22Rv1 (cell line): Measurements from ENCODE around the gene UCN.
"Not testable (repeated sequence)": the region's sequence is repeated elsewhere in the genome, so short reads cannot be mapped to it uniquely, and the experiment has no call there.

ENCODE experiments used
- H3K27ac ChIP-seq: fragments of 450-650 bp; 2 replicates; pipeline ENCODE4 v1.5.1; 2017
- ZFX ChIP-seq: fragments of 450-650 bp; IDR thresholded peaks from 2 replicates; pipeline ENCODE4 v1.6.1; 2017; ENCODE audit warnings: antibody characterized with exemption, borderline replicate concordance
- TF ChIP-seq, protein P1 (sequence below): fragments of 450-650 bp; IDR thresholded peaks from 2 replicates; pipeline ENCODE4 v1.5.1; 2017; ENCODE audit warnings: mild to moderate bottlenecking

The UCN gene

DNA sequence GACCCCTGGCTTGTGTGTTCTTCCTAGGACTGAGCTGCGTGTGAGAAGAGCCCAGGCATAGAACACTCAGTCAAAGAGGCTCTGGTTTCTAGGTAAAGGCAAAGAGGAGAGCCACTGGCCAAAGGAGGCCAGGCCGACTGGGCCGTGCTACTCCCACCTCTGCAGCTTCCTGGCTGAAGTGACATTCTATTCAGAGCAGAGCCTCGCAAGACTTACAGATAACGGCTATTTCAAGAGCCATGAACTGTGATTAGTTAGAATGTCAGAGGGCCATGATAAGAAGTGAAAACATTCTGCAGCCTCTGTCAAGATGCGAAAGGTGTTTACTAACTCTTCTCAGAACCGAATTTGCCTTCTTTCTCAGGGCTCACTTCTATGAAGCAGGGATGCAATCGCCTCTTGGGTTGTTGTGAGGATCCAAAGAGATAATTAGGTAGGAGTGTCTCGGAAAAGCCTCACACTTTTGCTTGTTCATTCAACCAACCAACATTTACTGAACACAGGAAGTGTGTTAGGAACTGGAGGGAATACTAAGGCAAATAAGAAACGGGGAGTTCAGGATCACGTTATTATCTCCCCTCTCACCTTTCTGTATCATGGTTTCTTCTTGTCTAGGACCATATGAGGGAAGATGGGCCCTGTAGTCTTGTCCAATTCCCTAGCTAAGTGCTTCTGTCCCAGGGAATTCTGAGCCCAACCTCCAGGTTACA, 36.5 kb downstream of the UCN start:
- no peak overlapping the region for H3K27ac ChIP-seq
- TF ChIP-seq, protein P1, sequence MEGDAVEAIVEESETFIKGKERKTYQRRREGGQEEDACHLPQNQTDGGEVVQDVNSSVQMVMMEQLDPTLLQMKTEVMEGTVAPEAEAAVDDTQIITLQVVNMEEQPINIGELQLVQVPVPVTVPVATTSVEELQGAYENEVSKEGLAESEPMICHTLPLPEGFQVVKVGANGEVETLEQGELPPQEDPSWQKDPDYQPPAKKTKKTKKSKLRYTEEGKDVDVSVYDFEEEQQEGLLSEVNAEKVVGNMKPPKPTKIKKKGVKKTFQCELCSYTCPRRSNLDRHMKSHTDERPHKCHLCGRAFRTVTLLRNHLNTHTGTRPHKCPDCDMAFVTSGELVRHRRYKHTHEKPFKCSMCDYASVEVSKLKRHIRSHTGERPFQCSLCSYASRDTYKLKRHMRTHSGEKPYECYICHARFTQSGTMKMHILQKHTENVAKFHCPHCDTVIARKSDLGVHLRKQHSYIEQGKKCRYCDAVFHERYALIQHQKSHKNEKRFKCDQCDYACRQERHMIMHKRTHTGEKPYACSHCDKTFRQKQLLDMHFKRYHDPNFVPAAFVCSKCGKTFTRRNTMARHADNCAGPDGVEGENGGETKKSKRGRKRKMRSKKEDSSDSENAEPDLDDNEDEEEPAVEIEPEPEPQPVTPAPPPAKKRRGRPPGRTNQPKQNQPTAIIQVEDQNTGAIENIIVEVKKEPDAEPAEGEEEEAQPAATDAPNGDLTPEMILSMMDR = no peak
- no peak for TF ChIP-seq ZFX

DNA sequence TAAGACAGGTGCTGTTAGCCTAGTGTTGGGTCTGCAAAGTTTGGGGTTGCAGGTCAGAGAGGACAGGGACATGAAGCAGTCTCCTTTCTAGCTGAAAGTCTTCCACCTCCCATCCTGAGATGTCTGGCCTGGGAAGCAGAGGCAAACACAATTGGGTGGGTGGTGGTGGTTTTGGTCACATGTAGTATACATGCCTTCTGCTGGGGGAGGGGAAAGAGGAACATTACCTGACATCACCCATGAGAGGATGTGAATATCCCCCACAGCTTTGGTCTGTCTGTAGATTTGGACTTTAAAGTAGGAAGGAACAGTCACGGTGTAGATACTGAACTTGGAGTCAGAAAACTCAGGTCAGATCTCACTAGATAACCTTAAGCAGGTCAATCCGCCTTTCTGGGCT, 37.6 kb downstream of the UCN start:
- no peak for TF ChIP-seq ZFX
- TF ChIP-seq, protein P1 = no peak
- no peak overlapping the region for H3K27ac ChIP-seq

DNA sequence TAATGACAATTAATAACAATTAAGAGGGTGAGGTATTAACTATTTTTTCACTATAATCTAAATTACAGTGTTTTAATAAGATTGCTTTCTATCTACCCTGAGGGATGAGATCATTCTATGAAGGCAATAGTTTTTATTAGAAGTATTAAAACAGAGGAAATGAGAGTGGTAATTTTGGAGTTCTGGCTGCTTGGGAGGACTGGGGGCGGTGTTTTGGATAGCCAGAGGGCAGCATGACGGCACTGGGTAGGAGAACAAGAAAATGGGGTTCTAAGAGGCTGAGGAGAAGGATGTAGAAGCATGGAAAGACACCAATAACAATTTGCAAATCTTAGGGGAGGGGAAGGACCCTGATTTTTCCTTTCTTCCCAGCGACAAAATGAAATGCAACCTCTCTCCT, 38.1 kb downstream of the UCN start:
- H3K27ac ChIP-seq = no peak overlapping the region
- no peak for TF ChIP-seq ZFX
- TF ChIP-seq, protein P1 = no peak

DNA sequence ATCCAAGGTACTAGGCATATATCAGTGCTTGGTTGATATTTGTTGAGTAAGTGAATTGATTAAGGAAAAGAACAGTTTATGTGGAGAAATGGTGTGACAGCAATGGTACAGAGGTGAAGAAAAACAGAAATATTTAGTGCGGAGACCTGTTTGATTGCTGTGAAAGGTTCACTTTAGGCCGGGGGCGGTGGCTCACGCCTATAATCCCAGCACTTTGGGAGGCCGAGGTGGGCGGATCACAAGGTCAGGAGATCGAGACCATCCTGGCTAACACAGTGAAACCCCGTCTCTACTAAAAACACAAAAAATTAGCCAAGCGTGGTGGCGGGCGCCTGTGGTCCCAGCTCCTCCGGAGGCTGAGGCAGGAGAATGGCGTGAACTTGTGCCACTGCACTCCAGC, 39.9 kb downstream of the UCN start:
- not testable (repeated sequence) for H3K27ac ChIP-seq

DNA sequence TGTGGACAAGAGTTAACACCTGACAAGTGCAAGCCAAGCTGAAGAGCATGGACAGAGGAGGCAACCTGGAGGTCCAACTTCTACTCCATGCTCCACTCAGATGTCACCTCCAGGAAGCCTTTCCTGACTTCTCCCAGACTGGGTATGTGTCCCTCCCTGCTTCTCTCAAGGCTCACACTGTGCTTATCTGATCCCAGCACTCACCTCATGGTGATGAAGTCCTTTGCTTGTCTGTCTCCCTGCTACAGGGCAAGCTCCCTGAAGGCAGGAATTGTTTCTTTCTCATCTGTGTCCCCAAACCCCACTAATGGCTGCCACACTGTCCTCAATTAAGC, 42.7 kb downstream of the UCN start:
- no peak overlapping the region for H3K27ac ChIP-seq
- TF ChIP-seq, protein P1 = no peak
- TF ChIP-seq ZFX = no peak

DNA sequence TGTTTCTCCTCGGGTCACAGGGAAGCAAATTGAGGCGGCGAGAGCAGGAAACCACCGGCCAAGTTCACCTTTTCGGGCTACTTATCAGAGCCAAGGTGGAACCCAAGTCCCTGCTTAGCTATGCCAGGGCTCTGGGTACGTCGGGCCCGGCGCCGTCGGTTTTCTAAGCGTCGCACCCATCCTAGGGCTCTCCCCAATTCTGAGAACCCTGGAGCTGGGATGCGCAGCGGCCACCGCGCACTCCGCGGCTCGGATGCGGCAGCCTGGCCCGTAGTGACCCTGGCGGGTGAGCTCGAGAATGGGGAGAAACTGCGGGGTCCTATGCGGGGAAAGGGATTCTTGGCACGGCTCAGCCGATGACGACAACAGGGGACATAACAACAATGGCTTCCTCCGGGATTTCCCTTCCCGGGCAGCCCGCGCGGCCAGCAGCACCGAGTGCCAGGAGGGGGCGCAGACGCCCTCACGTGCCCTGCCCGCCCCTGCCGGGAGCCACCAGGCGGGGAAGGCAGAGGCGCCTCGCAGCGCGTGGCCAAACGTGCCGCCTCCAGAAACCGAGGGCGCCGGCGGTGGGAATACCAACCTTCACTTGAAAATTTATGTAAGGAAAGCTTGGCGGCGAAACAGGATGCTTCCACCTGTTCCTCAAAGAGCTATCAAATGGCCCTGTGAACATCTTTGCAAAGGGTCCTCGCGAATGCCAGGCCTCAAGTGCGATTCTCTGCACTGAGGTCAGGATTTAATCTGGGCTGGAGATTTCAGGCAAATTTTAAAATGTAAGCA, 43.3 kb downstream of the UCN start:
- no peak for TF ChIP-seq ZFX
- TF ChIP-seq, protein P1 = peak; percentile 79
- H3K27ac ChIP-seq = no peak overlapping the region

DNA sequence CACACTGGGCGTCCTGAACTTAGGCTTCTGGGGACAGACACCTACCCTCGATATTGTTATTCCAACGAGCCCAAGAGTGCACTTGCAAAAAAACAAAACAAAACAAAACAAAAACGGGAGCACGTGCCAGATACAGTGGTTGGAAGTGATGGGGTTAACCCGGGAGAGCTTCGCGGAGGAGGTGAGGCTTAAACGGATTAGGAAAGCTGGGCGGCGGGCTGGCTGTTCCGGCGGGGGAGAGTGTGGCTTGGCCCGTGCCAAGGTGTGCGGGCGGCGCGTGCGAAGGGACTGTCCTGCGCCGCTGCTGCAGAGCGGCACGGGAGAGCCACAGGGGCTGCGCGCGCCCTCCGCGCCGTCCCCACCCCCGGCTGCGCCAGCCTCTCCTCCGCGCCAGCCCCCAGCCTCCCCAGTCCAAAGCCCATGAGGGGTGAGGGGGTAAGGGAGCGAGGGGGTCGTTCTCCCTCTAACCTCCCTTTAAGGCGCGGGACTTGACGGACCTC, 43.9 kb downstream of the UCN start:
- no peak overlapping the region for H3K27ac ChIP-seq
- TF ChIP-seq, protein P1 = no peak
- TF ChIP-seq ZFX = no peak
